Measurements from ENCODE around the gene DLG2.

DLG2 gene

GRCh38 chr11:85481862-85482261, 145.3 kb downstream of the DLG2 start:
- no peak for DNase-seq (ENCODE audit: extremely low read depth, low read depth)
- TF ChIP-seq, protein P1, sequence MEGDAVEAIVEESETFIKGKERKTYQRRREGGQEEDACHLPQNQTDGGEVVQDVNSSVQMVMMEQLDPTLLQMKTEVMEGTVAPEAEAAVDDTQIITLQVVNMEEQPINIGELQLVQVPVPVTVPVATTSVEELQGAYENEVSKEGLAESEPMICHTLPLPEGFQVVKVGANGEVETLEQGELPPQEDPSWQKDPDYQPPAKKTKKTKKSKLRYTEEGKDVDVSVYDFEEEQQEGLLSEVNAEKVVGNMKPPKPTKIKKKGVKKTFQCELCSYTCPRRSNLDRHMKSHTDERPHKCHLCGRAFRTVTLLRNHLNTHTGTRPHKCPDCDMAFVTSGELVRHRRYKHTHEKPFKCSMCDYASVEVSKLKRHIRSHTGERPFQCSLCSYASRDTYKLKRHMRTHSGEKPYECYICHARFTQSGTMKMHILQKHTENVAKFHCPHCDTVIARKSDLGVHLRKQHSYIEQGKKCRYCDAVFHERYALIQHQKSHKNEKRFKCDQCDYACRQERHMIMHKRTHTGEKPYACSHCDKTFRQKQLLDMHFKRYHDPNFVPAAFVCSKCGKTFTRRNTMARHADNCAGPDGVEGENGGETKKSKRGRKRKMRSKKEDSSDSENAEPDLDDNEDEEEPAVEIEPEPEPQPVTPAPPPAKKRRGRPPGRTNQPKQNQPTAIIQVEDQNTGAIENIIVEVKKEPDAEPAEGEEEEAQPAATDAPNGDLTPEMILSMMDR (IDR thresholded peaks at IDR 0.05; ENCODE audit: low read depth, low read length): no peak

GRCh38 chr11:85475660-85476517, 151.3 kb downstream of the DLG2 start:
- no peak for DNase-seq (ENCODE audit: extremely low read depth, low read depth)
- TF ChIP-seq, protein P1 (IDR thresholded peaks at IDR 0.05; ENCODE audit: low read depth, low read length): no peak

GRCh38 chr11:85472953-85473352, 154.2 kb downstream of the DLG2 start:
- TF ChIP-seq, protein P1 (IDR thresholded peaks at IDR 0.05; ENCODE audit: low read depth, low read length): no peak
- DNase-seq (ENCODE audit: extremely low read depth, low read depth): no peak

DNA sequence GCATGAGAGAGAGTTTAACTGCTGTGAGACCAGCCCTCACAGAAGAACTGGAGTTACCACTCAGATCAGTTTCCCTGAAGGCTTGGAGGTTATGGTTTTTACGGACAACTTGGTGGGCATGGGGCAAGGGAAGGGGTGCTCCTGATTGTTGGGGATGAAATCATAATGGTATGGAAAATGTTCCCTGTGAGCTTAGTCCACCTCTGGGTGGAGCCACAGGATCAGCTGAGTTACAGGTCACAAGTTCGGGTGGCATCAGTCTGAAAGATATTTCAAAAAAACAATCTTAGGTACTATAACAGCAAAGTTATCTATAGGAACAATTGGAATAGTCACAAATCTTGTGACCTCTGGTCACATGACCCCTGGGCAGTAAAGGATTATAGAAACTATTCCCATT, 162.9 kb downstream of the DLG2 start:
- DNase-seq (ENCODE audit: extremely low read depth, low read depth): no peak
- TF ChIP-seq, protein P1 (IDR thresholded peaks at IDR 0.05; ENCODE audit: low read depth, low read length): no peak

DNA sequence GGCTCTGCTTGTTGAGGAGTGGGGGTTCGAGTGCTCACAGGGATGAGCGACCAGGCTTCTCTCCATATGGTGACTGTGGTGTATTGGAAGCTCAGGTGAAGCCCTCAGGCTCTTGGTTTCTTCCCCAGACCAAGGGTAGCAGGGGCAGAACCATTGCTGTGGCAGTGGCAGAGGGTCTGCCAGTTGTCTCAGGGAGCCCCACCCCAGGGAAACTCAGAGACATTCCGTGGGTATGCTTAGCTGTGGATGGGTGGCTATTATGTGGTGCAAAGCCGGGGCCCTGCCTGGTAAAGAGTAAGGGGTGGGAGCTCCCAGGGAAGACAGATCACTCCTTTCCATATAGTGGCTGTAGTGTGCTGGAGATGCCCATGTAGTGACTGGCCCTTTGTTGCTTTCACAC, 167.8 kb downstream of the DLG2 start:
- DNase-seq (ENCODE audit: extremely low read depth, low read depth): no peak
- TF ChIP-seq, protein P1 (IDR thresholded peaks at IDR 0.05; ENCODE audit: low read depth, low read length): no peak

GRCh38 chr11:85444479-85444878, 182.7 kb downstream of the DLG2 start:
- TF ChIP-seq, protein P1 (IDR thresholded peaks at IDR 0.05; ENCODE audit: low read depth, low read length): no peak
- no peak for DNase-seq (ENCODE audit: extremely low read depth, low read depth)

GRCh38 chr11:85440273-85440672, 186.9 kb downstream of the DLG2 start:
- TF ChIP-seq, protein P1 (IDR thresholded peaks at IDR 0.05; ENCODE audit: low read depth, low read length): no peak
- DNase-seq (ENCODE audit: extremely low read depth, low read depth): no peak
